HG03469 (cell line): ENCODE data around the gene DNMT3A.

ENCODE experiments used
- ATAC-seq: cut with Tn5 transposase; IDR thresholded peaks from one replicate; pipeline ENCODE4 v1.9.1; 2021; ENCODE audit warnings: mild to moderate bottlenecking, moderate library complexity, moderate number of reproducible peaks; ENCODE audit not compliant: unreplicated experiment

DNMT3A gene

GRCh38 chr2:25328152-25329085, 13.3 kb downstream of the DNMT3A start:
- no peak for ATAC-seq

GRCh38 chr2:25326326-25327013, 15.3 kb downstream of the DNMT3A start:
- no peak for ATAC-seq

DNA sequence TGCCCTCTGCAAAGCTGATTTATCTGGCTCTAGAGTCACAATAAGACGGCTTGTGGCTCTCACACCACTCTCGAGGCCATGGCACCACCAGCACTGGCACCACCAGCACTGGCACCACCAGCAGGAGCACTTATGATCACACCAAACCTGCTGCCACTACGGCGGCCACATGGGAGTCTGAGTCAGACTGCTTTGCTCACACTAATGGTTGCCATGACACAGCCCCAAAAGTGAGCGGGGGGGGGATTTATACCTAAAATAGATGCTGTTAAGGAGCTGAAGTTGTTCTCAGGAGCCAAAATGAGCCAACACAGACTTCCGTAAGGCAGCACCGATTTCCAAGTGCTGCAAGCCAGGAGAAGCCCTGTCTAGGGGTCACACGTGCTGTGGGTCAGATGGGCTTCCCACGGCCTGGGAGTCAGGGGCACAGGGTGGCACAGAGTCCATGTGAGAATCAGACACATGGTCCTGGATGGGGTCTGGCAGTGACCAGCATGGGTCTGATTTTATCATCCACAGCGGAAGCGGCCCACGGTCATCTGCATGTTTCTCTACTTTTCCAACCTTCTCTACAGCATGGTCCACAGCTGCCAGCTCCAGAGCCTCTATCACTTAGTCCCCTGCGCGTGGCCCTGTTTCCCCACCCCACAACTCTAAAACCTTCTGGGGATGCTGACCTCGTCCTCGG, 16.7 kb downstream of the DNMT3A start:
- no peak for ATAC-seq

GRCh38 chr2:25324251-25324650, 17.5 kb downstream of the DNMT3A start:
- no peak for ATAC-seq

DNA sequence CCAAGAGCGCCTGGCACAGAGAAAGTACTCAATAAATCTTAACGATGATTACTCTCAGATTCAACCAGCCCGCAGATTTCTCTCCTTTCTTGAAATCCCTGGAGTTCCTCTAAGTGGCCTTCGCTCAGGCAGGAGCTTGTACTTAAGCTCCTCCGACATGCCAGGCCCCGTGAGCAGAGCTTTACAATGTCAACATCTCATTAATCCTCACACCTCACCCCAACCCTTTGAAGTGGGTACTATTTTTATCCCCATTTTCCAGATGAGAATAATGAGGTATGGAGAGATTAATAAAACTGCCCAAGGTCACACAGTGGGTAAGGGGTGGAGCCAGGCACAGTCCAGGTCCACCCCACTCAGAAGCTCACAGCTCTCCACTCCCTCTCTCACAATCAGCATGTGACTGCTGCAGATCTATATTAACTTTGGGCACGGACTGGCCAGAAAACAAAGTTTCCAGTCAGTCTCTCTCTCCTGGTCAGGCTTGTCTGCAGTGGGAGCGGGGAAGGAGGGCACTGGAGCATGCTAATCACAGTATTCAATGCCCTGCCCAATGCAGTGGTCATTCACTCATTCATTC, 18.0 kb downstream of the DNMT3A start:
- no peak for ATAC-seq

GRCh38 chr2:25323042-25323514, 18.6 kb downstream of the DNMT3A start:
- no peak for ATAC-seq

GRCh38 chr2:25322312-25322711, 19.4 kb downstream of the DNMT3A start:
- no peak for ATAC-seq

- peak; percentile 42 for ATAC-seq
Observed at GRCh38 chr2:25320077-25320476, 21.6 kb downstream of the DNMT3A start.

DNA sequence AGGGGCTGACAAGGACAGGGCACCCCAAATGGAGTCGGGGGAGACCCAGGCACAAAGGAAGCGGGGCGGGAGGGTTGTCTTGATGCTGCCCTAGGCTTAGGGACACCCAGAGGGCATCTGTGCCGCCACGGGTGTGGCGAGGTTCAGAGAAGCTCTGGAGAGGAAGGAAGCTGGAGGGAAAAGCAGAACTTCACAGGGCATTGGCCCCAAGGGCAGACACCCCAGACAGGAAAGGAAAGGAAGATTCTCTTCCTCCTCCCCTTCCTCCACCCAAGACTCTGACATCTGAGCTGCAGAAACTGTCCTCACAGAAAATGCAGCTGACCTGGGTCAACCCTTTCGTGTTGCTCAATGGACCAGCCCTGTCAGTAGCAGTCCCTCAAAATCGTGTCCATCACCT, 25.6 kb downstream of the DNMT3A start:
- ATAC-seq = no peak

DNA sequence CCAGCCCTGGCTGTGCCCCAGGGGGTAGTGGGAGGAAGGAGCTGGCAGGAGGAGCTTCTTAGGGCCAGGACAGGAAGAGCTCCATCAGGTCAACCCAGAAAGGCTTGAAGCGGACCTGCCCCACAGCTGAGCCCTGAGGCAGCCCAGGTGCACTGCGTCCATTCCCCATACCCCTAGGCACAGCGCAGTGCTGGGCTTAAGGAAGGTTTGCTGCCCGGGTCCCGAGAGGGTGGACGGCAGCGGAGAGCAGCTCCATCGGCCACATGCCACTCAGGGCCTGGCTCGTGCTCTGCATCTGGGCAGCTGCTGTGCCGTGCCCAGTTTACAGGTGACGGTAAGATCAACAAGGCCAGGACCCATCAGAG, 26.4 kb downstream of the DNMT3A start:
- no peak for ATAC-seq

- peak; percentile 48 for ATAC-seq
Observed at GRCh38 chr2:25314514-25315315, 27.0 kb downstream of the DNMT3A start.

- no peak for ATAC-seq
Observed at GRCh38 chr2:25313711-25314513, 27.8 kb downstream of the DNMT3A start.

DNA sequence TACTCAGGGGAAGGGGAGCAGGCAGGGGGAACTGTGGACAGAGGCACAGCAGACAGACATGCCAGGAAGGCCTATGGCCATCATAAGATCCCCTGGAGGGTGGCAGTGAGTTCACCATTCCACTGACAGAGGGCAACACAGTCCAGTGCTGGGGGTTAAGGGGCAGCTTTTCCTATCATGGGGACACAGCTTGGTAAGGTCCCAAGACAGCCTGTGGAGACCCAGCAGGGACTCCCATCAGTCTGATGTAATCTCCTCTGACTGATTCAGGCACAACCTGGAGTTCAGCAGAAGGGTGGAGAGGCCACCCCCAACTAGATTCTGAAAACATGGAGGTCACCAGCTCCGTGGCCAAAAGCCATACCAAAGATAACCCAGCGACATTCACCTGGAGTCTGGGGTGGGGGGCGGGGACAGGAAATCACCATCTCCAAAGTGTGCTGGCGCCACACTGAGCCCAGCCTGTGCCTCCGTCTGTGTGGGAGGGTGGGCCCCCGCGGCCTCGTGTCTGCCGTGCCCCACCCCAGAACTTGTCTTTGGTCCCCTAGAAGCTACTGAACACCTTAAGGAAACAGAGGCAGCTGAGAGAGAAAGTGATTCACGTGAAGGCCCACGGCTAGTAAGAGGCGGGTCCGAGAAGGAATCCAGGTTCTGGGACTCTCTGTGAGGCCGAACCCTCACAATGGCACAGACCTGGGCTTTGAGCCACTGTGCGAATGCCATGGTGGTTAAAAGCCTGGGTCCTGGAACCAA, 28.6 kb downstream of the DNMT3A start:
- ATAC-seq = no peak

DNA sequence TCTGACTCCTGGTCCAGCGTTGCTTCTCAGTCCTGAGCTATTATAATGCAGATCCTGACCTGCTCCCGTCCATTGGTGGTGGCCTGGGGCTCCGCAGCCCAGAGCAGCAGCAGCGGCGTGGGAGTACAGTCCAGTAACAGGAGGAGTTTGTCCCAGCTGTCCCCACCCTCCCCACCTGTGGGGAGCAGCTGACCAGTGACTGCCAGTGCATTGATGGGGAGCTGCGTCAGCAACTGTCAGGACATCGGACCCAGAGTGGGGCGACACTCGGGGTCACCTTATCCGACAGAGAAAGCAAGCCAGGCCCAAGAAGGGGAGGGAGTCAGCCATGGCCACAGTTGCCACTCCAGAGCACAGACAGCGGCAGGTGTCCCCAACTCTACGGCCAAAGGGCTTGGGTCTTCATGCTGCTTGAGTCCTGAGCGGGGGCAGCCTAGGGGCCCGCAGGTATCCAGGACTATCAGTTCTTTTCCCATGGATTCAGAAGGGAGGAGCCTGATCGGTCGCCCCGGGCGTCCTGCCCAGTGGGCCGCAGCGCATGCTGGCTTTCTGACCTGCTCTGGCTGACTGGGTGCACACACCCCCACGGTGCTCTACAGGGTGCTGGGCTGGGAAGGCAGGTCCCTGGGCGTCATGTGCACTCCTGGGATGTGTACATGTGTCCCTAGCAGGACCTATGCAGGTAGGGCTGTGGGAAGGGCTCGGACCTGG, 29.7 kb downstream of the DNMT3A start:
- no peak for ATAC-seq

GRCh38 chr2:25310965-25311864, 30.5 kb downstream of the DNMT3A start:
- ATAC-seq = no peak

- no peak for ATAC-seq
Observed at GRCh38 chr2:25310709-25310964, 31.1 kb downstream of the DNMT3A start.

- ATAC-seq = no peak
Observed at GRCh38 chr2:25309402-25309801, 32.3 kb downstream of the DNMT3A start.
